Amniotic stem cell (primary cell): ENCODE results near the gene LHX3.

Experiments
- DNase-seq: peaks from one replicate; lab custom pipeline; 2025; lab: John Stamatoyannopoulos, UW

LHX3 gene

DNA sequence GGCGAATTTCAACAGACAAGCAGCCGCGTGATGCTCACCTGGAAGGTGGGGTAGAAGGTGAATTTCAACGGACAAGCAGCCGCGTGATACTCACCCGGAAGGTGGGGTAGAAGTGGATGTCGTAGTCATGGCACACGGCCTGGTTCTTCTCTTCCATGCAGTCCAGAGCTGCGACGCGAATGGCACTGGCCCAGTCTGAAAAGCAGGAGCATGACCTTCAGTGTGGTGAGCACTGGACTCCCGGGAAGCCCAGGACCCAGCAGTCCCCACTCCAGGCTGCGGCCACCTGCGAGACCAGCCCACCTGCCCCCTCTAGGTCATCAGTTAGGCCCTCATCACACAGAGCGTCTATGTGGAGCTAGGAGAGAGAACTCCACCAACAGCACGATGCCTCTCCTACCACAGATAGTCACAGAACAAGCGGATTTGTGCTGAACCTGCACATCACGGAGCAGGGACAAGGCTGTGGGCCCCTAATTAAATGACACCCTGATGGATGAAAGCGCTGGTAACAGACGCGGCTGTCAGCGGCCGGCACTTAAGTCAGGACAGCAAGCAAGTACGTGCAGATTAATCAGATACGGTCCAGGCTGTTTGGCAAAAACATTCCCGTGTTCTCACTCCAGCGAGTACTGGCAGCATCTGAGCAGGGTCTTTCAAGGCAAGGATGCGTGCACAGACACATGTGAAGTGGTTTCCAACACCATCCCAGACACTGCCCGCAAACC, 21.9 kb upstream of the LHX3 start:
- no peak for DNase-seq

DNA sequence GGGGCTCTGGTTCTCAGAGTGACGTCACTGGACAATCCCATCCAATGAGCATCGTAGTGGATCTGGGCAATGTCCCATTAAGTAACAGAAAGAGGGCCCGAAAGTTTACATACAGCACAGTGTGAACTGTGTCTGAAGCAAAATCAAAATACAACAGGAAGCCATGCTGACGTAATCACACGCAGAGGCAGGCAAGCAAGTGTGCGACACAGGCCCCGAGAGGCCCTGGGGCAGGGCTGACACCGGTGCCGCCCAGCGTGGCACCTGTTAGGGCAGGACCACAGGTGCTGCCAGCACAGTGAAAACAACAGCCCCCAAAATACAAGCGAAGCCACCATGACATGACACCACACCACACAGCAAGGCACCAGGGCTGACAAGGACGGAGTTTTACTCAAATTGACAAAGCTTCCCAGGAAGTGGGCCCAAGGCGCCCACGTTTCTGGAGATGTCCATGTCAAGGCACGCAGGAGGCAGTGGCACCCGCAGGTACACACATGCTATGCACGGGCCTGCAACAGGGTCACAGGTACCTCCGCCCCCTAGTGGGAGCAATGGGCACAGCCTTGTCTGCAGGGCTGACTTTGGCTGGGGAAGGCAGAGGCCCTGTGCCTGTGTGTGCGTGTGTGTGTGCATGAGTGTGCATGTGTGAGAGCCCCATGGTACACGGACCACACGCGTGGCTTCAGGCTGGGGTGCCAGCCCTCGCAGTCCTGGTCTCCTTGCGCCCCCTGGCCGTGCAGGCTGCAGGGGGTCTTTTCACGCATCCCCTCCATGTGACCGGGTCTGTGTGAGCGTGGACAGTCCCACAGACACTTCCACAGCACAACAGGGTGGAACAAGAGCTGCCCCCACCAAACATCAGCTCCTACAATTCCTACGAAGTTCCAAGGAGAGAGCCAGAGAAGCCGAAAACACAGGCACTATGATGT, 21.1 kb upstream of the LHX3 start:
- peak; percentile 31 for DNase-seq

DNA sequence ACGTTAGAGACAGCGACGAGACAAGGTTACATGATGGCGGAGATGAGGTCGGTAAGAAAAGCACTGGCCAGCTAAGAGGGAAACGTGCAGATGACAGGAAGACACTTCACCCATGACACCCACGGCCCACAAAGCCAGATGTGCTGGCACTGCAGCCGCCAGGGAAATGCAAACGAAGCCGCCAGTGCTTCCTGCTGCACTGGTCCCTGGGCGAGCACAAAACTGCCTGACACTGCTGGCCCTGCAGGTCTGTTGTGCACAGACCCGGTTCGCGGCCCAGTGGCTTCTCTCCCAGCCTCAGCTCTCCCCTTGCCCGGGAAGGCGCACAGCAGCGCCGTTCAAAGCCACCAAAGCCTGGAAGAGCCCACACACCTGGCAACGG, 20.4 kb upstream of the LHX3 start:
- no peak for DNase-seq

DNA sequence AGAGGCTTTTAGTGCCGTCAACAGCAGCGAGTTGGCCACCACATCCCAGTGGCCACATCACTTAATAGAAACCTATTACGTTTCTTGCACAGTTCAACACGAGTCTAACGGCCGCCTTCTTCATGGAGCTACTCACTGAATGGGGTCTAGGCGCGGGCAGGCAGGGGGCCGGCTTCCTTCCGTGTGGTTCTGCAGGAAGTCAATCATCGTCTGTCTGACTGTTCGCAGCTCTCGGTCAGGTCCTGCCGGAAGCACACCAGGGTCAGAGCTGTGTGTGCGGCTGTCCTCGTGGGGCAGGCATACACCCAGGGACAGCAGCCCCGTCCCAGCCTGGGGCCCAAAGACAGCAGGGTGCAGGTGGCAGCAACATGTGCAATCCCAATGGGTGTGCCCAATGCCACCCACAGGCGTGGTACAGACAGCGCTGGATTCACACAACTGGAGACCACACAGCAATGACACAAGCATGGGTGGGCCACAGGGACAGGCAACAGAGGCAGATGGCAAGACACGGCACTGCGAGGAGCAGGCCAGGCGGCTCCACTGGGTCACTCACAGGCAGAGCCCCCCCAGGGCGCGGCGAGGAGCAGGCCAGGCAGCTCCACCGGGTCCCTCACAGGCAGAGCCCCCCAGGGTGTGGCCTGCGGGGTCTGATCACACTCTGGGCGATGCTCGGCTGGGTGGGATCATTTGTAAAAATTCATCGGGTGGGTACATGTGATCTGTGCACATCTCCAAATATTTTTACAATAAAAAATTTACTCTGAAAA, 19.1 kb upstream of the LHX3 start:
- no peak for DNase-seq

DNA sequence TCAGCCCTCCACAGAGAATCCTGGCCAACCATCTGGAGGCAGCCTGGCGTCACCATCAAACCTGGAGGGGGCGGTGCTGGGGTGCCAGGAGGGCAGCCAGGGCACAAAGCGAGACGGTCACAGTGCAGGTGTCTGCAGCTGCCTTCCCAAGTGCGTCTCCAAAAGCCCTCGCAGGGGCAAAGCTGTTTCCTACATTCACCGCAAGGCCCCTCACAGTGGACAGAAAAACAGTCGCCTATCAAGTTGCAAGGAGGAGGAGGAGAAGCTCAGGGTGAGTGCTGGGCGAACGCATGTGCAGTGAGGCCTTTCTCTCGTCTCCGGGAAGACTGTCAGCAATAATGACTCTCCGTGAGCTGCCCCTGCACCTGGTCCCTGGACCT, 18.0 kb upstream of the LHX3 start:
- no peak for DNase-seq

DNA sequence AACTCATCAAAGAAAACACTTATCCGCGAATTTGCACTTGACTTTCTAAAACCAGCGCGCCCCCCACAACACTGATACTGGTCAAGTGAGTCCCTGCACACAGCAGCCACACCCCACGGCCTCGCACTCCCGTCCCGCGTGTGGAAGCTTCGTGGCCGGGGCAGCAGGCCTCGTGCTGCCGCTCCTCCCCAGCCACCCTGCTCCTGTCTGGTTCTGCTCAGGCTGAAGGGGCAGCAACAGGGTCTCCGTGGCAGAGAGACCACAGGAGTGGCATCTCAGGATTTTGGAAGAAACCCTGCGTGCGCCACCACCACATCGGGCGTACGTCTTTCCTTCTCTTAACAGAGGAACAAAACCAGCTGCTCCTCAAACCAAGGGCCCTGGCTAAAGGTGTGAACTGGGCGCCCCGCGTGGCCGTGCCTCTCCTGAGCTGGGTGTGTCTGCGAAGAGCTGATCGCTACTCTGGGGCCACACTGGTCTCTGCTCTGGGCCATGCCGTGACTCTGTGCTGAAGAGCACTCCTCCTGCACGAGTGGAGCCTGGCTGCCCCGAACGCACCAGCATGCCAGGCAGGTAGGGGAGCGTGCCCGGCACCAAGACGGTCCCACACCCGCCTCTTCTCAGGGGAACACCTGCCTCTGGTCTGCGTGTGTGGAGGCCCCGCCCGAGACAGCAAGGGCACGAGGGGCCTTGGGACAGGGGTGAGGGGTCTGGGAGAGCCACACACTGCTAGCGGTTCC, 17.4 kb upstream of the LHX3 start:
- DNase-seq: no peak

DNA sequence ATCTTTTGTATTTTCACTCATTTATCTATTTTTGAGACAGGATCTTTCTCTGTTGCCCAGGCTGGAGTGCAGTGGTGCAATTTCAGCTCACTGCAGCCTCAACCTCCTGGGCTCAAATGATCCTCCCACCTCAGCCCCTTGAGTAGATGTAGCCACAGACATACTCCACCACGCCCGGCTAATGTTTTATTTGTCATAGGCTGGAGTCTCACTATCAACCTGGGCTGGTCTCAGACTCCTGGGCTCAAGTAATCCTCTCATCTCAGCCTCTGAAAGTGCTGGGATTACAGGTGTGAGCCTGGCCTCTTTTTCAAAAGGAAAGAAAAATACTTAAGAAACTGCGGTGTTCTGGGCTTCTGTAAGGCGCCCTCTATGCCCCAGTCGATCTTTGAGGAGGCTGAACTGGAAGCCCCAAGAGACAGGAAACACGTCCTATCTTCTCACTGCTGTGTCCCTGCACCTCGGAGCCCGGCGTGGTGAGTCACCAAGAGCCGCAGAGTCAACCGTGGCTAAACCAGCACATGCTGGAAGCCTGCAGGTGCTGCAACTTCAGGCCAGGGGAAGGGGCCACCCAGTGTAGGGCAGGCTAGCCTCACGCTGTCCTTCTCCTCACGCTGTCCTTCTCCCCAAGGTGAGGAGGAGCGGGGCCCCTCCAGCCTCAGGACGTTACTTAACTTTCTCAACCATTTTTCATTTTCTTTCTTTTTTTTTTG, 15.2 kb upstream of the LHX3 start:
- no peak for DNase-seq

DNA sequence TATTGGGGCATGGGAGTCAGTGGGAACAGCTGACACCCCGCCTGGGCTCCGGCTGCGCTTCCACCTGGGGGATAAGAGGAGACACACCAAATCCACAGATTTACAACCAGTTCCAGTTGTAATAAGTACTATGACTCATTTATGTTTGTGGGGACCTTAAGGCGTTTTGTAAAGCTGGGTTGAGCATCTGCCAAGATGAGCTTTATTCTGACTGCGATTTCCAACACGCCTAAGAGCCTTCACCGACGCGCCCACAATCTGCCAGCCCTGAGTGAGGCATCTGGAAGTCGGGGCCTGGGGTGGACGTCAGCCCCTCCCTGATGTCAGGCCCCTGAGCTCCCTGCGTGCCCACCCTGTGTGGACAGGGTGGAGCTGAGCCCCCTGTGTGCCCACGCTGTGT, 14.3 kb upstream of the LHX3 start:
- no peak for DNase-seq

DNA sequence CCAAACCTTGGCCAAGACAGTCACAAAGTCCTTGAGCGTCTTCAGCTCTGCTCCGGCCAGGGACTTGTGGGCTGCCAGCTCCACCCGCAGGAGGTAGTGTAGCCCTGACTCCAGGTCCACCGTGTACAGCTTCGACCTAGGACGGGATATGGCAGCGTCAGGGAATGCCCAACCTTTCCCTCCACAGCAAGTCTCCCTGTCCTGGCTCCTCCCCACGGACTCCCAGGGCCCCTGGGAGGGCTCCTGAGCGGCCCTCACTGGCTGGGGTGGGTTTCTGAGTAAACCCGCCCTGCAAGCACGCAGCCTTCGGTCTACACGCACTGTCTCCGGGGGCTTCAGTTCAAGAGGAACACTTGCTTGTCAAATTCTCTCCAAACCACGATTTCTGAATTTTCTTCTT, 13.7 kb upstream of the LHX3 start:
- DNase-seq: no peak

DNA sequence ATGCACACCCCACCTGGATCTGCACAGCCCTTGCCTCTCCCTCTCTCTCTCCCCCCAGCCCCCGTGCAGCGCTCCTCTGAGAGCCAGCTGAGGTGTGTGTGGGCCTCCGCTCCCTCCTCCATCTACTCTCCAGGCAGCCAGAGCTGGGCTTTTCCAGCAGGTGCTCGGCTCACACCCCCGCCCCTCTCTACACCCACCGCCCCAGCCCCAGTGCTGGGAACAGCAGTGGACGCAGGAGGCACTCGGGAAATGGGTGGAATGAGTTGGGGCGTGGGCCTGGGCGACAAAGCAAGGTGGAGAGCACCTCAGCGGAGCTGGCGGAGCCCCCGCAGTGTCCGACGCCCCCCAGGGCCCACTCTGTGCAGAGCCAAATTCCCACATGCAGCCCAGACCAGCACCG, 13.3 kb upstream of the LHX3 start:
- no peak for DNase-seq

DNA sequence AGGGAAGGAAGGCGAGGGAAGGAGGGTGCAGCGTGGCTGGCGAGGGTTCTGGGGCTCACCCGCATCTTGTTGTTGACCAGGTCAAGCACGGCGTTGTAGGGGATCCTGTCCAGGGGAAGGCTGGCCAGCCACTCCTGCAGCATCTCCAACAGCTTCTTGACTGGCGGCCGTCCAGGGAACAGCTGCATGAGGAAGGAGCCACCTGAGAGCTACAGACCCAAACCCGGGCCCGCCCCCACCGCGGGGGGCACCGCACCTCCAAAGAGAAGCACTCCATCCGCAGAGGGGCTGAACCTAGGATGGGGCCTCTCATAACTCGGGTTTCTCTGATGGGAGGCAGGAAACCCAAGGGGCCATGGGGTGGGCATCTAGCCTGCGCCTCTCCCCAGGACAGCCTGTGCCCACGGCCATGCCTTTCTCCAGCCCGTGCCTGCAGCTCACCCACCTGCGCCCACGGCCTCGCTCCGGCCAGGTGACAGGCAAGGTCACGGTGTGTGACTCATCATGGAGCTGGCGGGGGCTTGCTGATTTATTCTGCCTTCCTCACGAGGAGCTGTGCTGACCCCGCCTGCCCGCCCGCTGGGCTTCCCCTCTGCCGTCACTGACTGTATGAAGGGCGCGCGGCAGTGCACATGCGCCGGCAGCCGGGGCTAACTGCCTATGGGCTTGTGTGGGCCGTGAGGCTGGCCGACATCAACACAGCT, 11.8 kb upstream of the LHX3 start:
- no peak for DNase-seq

DNA sequence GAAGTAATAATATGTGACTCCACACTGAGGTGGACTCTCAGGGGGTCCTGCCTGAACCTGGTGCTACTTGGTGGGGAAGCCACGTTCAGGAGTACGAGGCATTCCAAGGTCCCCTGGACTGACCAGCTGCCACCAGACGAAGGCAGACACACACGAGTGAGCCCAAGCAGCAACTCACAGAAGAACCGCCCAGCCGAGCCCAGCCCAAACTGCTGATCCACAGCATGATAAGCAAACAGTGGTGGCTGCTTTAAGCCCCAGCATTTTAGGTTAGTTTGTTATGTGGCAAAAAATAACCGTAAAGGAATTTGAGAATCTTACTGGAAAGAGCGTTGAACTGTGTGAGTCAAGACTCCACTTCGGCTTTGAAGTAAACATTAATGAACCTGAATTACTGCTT, 8.8 kb upstream of the LHX3 start:
- no peak for DNase-seq

DNA sequence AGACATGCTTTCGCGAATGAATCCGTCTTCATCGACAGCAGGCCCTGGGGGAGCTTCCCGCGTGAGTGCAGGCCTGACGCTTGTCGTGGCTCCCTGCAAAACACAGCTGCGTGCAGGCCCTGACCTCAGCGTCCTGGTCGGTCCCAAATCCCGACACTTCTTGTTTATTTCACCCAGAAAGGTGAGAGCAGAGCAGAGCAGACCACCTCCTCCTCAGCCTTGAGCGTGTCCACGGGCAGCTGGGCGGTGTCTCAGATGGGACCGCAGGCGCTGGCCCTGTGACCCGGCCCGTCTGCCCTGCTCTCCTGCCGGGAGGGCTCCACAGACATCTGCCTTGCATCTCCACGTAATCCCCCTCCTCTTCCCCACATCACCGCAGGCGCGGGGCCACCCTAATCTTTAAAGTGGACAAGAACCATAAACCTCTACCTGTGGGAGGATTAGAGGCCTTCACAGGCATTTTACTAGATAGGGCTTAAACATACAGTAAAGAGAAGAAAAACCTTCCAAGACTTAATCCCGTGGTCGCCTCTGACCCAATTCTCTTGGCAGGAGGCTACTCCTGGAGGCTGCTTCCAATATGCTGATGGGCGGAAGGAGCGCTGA, 7.5 kb upstream of the LHX3 start:
- DNase-seq: no peak

DNA sequence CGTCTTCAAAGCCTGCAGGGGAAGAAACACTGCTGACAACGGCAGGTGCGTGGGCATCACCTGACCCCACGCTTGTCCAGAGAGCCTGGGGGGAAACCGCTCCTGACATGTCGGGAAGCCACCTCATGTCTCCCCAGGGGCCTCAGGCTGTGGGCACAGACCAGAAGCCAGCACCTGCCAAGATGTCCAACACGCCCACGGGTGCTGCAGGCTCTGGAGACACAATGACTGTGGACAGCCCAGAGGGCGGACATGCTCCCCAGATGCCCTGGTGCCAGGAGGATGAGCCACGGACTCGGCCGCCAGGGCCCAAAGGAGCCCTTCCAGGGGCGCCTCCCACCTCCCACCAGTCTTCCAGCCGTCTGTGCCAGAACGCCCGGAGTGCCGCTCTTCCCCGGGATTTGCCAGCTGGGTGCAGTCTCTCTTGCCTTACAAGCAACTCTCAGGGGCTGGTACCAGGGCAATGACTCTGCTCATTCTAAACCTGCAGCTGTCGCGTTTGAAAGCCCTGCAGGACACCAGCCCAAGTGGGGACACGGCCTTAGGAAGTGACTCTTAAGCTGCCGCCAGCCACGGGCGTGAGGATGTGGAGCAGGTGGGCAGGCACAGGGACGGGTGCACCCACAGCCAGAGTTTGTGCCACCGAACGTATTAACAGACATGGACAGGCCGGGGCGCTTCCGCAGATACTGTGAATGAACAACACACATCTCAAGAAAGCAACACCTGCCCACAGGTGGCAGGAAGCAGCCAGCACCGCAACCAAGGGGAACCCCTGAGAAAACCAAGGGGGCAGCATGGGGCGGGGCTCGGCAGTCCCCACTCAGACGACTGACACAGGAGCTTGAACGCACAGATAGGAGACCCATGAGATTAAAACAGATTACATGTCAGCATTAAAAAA, 6.8 kb upstream of the LHX3 start:
- DNase-seq: no peak

DNA sequence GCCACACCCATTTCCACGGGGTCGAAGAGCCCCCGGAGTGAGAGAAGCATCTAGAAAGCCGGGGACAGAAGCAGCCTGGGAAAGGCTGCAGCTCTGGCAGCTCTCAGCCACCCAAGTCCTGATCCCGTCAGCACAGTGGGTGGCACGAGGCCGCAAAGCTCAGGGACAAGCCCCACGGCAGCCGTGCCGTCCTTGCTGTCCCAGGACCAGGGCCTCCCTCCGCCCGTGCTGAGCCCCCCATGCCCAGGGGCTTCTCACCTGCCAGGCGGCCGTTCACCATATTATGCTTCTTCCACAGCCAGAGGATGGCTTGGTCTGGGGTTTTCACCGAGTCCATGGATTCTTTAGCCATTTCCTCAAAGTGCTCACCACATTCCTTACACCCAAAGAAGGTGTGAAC, 6.1 kb upstream of the LHX3 start:
- no peak for DNase-seq

DNA sequence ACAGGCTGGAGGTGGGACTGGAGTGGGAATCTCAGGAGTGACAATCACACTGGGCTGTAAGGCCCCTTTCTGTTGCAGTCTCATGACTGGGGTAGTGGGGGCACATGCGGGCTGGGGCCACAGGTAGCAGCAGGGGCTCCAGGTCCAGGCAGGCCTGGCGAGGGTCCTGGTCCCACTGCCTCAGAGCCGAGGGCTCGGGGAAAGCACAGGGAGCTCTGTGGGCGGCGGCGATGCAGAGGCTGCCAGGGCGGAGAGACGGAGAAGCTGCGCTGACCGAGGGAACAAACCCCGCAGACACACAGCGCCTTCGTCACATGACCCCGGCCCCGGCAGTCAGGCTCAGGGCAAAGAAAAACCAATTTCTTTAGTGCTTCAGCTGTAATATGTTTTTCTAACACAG, 5.3 kb upstream of the LHX3 start:
- DNase-seq: no peak

DNA sequence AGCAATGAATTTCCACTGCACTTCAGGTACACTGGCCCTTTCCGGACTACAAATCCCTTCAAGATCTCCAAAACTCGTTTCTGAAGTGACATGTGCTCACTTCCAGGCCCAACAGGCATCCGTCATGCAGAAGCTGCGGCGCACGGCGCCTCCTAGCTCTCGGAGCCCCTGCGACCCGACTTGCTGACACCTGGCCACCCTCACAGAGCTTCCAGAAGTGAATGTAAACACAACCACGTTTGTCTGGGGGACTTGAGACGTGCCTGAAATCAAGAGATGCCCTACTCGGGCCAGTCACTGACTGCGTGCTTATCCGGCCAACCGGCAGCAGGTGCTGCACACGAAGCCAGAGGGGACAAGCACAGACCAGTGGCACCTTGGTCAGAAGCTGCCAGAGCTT, 4.9 kb upstream of the LHX3 start:
- no peak for DNase-seq

DNA sequence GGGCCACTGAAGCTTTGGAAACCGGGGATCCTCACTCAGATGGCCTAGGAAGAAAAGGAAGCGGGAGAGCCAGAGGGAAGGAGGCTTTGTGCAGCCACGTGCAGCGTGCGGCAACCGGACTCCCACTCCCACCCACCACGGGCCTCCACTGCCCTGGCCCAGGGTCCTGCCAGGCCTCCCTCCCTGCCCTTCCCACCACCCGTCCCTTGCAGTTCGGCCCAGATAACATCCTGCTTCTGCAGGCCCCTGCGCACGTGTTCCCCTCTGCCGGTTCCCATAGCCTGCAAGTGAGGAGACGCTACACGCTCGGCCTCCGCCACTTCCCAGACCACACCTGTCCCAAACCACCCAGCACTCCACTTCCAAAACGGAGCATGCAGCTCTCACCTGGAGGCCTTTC, 4.3 kb upstream of the LHX3 start:
- no peak for DNase-seq

DNA sequence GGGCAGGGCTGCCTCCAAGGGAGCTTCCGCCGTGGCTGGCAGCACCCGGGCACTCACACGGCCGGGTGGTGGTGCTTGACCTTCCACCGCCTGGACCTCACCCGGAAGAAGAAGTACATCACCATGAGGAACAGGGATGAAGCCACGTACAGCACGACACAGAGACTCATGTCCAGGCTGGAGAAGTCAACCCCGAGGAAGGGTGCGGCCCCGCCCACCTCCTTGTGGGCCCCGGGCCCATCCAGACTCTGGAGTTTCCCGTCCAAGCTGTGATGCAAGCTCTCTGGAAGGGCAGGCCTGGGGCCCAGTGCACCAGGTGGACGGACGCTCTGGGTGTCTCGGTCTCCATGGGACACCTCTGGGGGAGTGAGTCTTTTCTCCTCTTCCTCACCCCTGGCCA, 3.7 kb upstream of the LHX3 start:
- DNase-seq: no peak
